IPS-18a (cell line): ENCODE results near the gene STRC.
"Not testable (repeated sequence)": the region's sequence is repeated elsewhere in the genome, so short reads cannot be mapped to it uniquely, and the experiment has no call there.

Experiments
- H3K27ac ChIP-seq: one replicate; pipeline ENCODE4 v1.5.1; 2013; ENCODE audit warnings: low read length
- H3K27me3 ChIP-seq: one replicate; pipeline ENCODE4 v1.6.1; 2013; ENCODE audit warnings: mild to moderate bottlenecking, low read length; ENCODE audit not compliant: control insufficient read depth, insufficient read depth
- H3K36me3 ChIP-seq: one replicate; pipeline ENCODE4 v1.6.1; 2013; ENCODE audit warnings: low read depth, low read length; ENCODE audit not compliant: control insufficient read depth
- H3K4me1 ChIP-seq: one replicate; pipeline ENCODE4 v1.6.1; 2013; ENCODE audit warnings: low read depth, low read length; ENCODE audit not compliant: control insufficient read depth
- H3K4me3 ChIP-seq: one replicate; pipeline ENCODE4 v1.5.1; 2013; ENCODE audit warnings: low read length
- H3K9ac ChIP-seq: one replicate; pipeline ENCODE4 v1.6.1; 2013; ENCODE audit warnings: mild to moderate bottlenecking, low read length, moderate library complexity
- H3K9me3 ChIP-seq: one replicate; pipeline ENCODE4 v1.6.1; 2013; ENCODE audit warnings: low read depth, low read length; ENCODE audit not compliant: control insufficient read depth

Gene STRC

GRCh38 chr15:43618700-43619099 lies at the start of gene STRC:
TSS of gene STRC (minus strand) at chr15:43618800. CDS start at chr15:43618722, 78 bp downstream.
- not testable (repeated sequence) for H3K9me3 ChIP-seq, H3K36me3 ChIP-seq, H3K27ac ChIP-seq, H3K4me1 ChIP-seq, H3K27me3 ChIP-seq, H3K4me3 ChIP-seq, H3K9ac ChIP-seq

GRCh38 chr15:43666177-43666576 lies 47.6 kb upstream of the STRC start:
- H3K9ac ChIP-seq, H3K27ac ChIP-seq, H3K27me3 ChIP-seq, H3K4me3 ChIP-seq, H3K4me1 ChIP-seq, H3K9me3 ChIP-seq, H3K36me3 ChIP-seq: not testable (repeated sequence)

GRCh38 chr15:43663333-43663732 lies 44.7 kb upstream of the STRC start:
- H3K27me3 ChIP-seq, H3K4me1 ChIP-seq: not testable (repeated sequence)

GRCh38 chr15:43662293-43662692 lies 43.7 kb upstream of the STRC start:
- H3K27ac ChIP-seq, H3K36me3 ChIP-seq, H3K27me3 ChIP-seq, H3K4me1 ChIP-seq, H3K4me3 ChIP-seq, H3K9ac ChIP-seq, H3K9me3 ChIP-seq: not testable (repeated sequence)

More at GRCh38 chr15:43663333-43663732, 44.7 kb upstream of the STRC start:
- H3K9ac ChIP-seq, H3K27ac ChIP-seq, H3K4me3 ChIP-seq, H3K36me3 ChIP-seq, H3K9me3 ChIP-seq: not testable (repeated sequence)

- H3K4me3 ChIP-seq, H3K27ac ChIP-seq, H3K9me3 ChIP-seq, H3K36me3 ChIP-seq, H3K27me3 ChIP-seq, H3K9ac ChIP-seq, H3K4me1 ChIP-seq: not testable (repeated sequence)
Measured at GRCh38 chr15:43659727-43660126, 41.1 kb upstream of the STRC start.

GRCh38 chr15:43649430-43649926 lies 30.9 kb upstream of the STRC start:
- H3K27me3 ChIP-seq, H3K27ac ChIP-seq, H3K4me1 ChIP-seq, H3K9me3 ChIP-seq, H3K9ac ChIP-seq, H3K36me3 ChIP-seq, H3K4me3 ChIP-seq: not testable (repeated sequence)

- Histone ChIP-seq H3K36me3 (no peaks in the 10 kb centered on the region), H3K27ac (no peak within 1 kb of the TSS)
Measured at GRCh38 chr15:43648649-43649429, 30.2 kb upstream of the STRC start, which contains the start of gene CATSPER2. TSS of gene CATSPER2 (minus strand) at chr15:43648844. CDS start at chr15:43648061, 783 bp downstream.

GRCh38 chr15:43638464-43639204 lies 20.0 kb upstream of the STRC start:
- not testable (repeated sequence) for H3K36me3 ChIP-seq, H3K9ac ChIP-seq, H3K9me3 ChIP-seq, H3K27ac ChIP-seq, H3K4me1 ChIP-seq, H3K4me3 ChIP-seq, H3K27me3 ChIP-seq

More at GRCh38 chr15:43648649-43649429, 30.2 kb upstream of the STRC start, which contains the start of gene CATSPER2:
- no peaks in the 10 kb centered on the region for H3K9me3 ChIP-seq
- H3K9ac ChIP-seq: no peak within 1 kb of the TSS
- H3K4me3 ChIP-seq: no peak within 1 kb of the TSS
- no peaks in the 10 kb centered on the region for H3K27me3 ChIP-seq
- H3K4me1 ChIP-seq: no peaks in the 10 kb centered on the region

GRCh38 chr15:43626937-43627336 lies 8.3 kb upstream of the STRC start:
- H3K9ac ChIP-seq, H3K9me3 ChIP-seq, H3K27ac ChIP-seq, H3K27me3 ChIP-seq, H3K4me1 ChIP-seq, H3K36me3 ChIP-seq, H3K4me3 ChIP-seq: not testable (repeated sequence)

GRCh38 chr15:43625106-43625505 lies 6.5 kb upstream of the STRC start:
- Histone ChIP-seq H3K36me3 (no peaks in the 10 kb centered on the region), H3K9ac (no peak overlapping the region), H3K9me3 (no peaks in the 10 kb centered on the region), H3K4me3 (no peak overlapping the region), H3K27ac (no peak overlapping the region), H3K4me1 (no peaks in the 10 kb centered on the region), H3K27me3 (no peaks in the 10 kb centered on the region)

GRCh38 chr15:43622068-43622799 lies 3.6 kb upstream of the STRC start:
- H3K4me1 ChIP-seq, H3K27ac ChIP-seq, H3K9me3 ChIP-seq, H3K36me3 ChIP-seq, H3K9ac ChIP-seq, H3K27me3 ChIP-seq, H3K4me3 ChIP-seq: not testable (repeated sequence)
